ENCODE measurements around the gene PLEKHA4. TPM values are rescaled to one million over a fixed set of nuclear protein-coding genes. Genes with fewer than 3 reads are reported as not detected.
"Not testable (repeated sequence)": the region's sequence is repeated elsewhere in the genome, so short reads cannot be mapped to it uniquely, and the experiment has no call there.

Gene PLEKHA4
- total RNA-seq, 1 experiment from 2014 or later, result 14.8 TPM

DNA sequence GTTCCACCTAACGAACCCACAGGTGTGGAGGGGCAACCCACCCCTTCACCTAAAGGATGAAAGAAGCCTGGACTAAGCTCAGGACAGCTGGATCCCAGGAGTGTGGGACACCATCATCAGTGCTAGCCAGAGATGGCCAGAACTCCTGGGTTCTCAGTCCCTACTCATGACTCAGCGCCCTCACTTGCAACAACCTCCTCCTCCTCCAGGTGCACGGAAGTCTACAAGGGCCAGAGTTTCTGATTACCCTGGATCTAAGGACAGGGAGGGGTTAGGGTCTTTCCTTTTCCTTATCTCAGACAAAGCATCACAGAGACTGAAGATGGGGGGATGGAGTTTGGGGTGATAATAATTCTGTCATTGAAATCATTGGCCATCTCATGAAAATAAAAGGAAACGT lies 22.1 kb upstream of the PLEKHA4 start:
- ATAC-seq, result no peak
- Mint-ChIP-seq H3K4me3 (no peak overlapping the region), H3K9me3 (no peaks in the 10 kb centered on the region), H3K27me3 (ENCODE audit: low read depth) (peaks cover 25% of the 10 kb centered on the region), H3K4me1 (peaks cover 14% of the 10 kb centered on the region), H3K27ac (no peak overlapping the region), H3K36me3 (no peaks in the 10 kb centered on the region)
- no peak for TF ChIP-seq USF1 (CRISPR knock-in tag; IDR thresholded peaks at IDR 0.05)
- TF ChIP-seq ZNF671 (CRISPR knock-in tag; IDR thresholded peaks at IDR 0.05), result no peak
- TF ChIP-seq NR1H2 (CRISPR knock-in tag; IDR thresholded peaks at IDR 0.05), result no peak
- no peak for TF ChIP-seq ZNF317 (CRISPR knock-in tag; IDR thresholded peaks at IDR 0.05; ENCODE audit: borderline replicate concordance, low read depth)
- TF ChIP-seq TEAD1 (CRISPR knock-in tag; IDR thresholded peaks at IDR 0.05), result no peak
- TF ChIP-seq NFYB (CRISPR knock-in tag; conservative IDR thresholded peaks at IDR 0.05; ENCODE audit: low read depth), result no peak
- no peak for TF ChIP-seq ZNF512 (CRISPR knock-in tag; IDR thresholded peaks at IDR 0.05; ENCODE audit: borderline replicate concordance)
- TF ChIP-seq, protein P1, sequence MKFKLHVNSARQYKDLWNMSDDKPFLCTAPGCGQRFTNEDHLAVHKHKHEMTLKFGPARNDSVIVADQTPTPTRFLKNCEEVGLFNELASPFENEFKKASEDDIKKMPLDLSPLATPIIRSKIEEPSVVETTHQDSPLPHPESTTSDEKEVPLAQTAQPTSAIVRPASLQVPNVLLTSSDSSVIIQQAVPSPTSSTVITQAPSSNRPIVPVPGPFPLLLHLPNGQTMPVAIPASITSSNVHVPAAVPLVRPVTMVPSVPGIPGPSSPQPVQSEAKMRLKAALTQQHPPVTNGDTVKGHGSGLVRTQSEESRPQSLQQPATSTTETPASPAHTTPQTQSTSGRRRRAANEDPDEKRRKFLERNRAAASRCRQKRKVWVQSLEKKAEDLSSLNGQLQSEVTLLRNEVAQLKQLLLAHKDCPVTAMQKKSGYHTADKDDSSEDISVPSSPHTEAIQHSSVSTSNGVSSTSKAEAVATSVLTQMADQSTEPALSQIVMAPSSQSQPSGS (CRISPR knock-in tag; IDR thresholded peaks at IDR 0.05; ENCODE audit: borderline replicate concordance, low read depth), result no peak
- TF ChIP-seq, protein P2, sequence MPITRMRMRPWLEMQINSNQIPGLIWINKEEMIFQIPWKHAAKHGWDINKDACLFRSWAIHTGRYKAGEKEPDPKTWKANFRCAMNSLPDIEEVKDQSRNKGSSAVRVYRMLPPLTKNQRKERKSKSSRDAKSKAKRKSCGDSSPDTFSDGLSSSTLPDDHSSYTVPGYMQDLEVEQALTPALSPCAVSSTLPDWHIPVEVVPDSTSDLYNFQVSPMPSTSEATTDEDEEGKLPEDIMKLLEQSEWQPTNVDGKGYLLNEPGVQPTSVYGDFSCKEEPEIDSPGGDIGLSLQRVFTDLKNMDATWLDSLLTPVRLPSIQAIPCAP (CRISPR knock-in tag; IDR thresholded peaks at IDR 0.05), result no peak
- no peak for TF ChIP-seq NR3C1 (CRISPR knock-in tag; conservative IDR thresholded peaks at IDR 0.05; ENCODE audit: low read depth)
- CTCF ChIA-PET, result no interaction called here
- POLR2A ChIA-PET, result no interaction called here
- DNase-seq (ENCODE audit: low spot score), result no peak

- peaks cover 14% of the 10 kb centered on the region for H3K27me3 Mint-ChIP-seq (ENCODE audit: low read depth)
- H3K9me3 Mint-ChIP-seq; H3K4me3 Mint-ChIP-seq; H3K27ac Mint-ChIP-seq; DNase-seq (ENCODE audit: low spot score); ATAC-seq; POLR2A ChIA-PET; H3K36me3 Mint-ChIP-seq: not testable (repeated sequence)
- H3K4me1 Mint-ChIP-seq, result peaks cover 12% of the 10 kb centered on the region
- CTCF ChIA-PET, result interaction anchor here (0.6 to 0.7 kb wide), 2 partner anchors 34 to 551 kb away, joined by 3 read pairs; no protein-coding TSS in a partner anchor
Observed at GRCh38 chr19:48889496-48889895, 21.1 kb upstream of the PLEKHA4 start.

DNA sequence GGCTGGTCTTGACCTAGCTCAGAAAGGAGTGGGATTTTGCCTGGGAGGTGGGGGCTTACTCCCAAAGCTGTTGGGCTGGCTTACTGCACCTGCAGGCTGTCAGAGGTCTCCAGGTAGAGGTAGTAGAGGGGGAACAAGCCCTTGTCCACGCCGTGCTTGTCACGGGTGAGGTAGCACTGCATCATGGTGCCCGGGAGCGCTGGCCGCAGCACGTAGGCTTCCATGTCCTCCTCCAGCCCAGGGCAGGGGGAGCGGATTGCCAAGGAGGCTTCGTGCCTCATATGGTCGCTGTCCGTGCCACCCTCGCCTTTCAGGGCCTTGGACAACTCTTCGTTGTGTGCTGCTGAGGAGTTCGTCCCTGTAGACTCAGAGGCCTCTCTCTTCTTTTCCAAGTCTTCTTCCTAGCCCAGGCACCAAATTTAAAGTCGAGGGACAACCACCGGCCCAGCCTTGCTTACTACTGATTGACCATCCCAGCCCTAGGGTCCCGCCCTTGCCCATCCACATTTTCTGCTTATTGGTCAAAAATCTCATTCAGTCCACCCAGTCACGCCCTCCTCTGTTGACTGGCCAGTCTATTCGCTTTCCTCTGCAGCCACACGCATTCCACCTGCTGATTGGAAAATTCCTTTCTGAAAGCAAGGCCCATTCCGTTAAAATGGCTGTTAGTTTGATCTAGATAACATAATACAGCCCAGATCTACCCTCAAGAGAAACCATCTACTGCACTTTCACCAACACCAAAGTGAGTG lies 19.6 kb upstream of the PLEKHA4 start:
- TF ChIP-seq NFYB (CRISPR knock-in tag; conservative IDR thresholded peaks at IDR 0.05; ENCODE audit: low read depth) (peak; percentile 60), ZNF263 (CRISPR knock-in tag; IDR thresholded peaks at IDR 0.05; ENCODE audit: low read depth) (no peak)
- Mint-ChIP-seq H3K4me1 (peaks cover 12% of the 10 kb centered on the region), H3K27ac (no peak overlapping the region), H3K4me3 (no peak overlapping the region), H3K9me3 (no peaks in the 10 kb centered on the region), H3K36me3 (no peaks in the 10 kb centered on the region), H3K27me3 (ENCODE audit: low read depth) (peaks cover 10% of the 10 kb centered on the region)
- ChIA-PET CTCF (interaction anchor here (1.7 kb wide), 1 partner anchor 83 kb away, joined by 4 read pairs; no protein-coding TSS in a partner anchor), POLR2A (interaction anchor here (0.7 kb wide), 1 partner anchor 619 kb away, joined by 3 read pairs; no protein-coding TSS in a partner anchor)
- ATAC-seq (peak; percentile 84), DNase-seq (ENCODE audit: low spot score) (peak; percentile 46)

- DNase-seq (ENCODE audit: low spot score), result no peak
- Mint-ChIP-seq H3K36me3 (no peaks in the 10 kb centered on the region), H3K9me3 (no peaks in the 10 kb centered on the region), H3K27me3 (ENCODE audit: low read depth) (no peaks in the 10 kb centered on the region), H3K27ac (no peak overlapping the region), H3K4me1 (peaks cover 25% of the 10 kb centered on the region), H3K4me3 (no peak overlapping the region)
- POLR2A ChIA-PET, result no interaction called here
- CTCF ChIA-PET, result no interaction called here
- ATAC-seq, result no peak
- no peak for TF ChIP-seq NFYB (CRISPR knock-in tag; conservative IDR thresholded peaks at IDR 0.05; ENCODE audit: low read depth)
- TF ChIP-seq KAT7 (CRISPR knock-in tag; IDR thresholded peaks at IDR 0.05; ENCODE audit: borderline replicate concordance), result no peak
- no peak for TF ChIP-seq ZSCAN18 (CRISPR knock-in tag; IDR thresholded peaks at IDR 0.05)
- no peak for TF ChIP-seq ATF3 (CRISPR knock-in tag; conservative IDR thresholded peaks at IDR 0.05)
- TF ChIP-seq IRF2 (CRISPR knock-in tag; IDR thresholded peaks at IDR 0.05; ENCODE audit: borderline replicate concordance, low read depth), result no peak
- TF ChIP-seq ZNF263 (CRISPR knock-in tag; IDR thresholded peaks at IDR 0.05; ENCODE audit: low read depth), result no peak
- no peak for TF ChIP-seq ZNF423 (CRISPR knock-in tag; IDR thresholded peaks at IDR 0.05)
- TF ChIP-seq, protein P3, sequence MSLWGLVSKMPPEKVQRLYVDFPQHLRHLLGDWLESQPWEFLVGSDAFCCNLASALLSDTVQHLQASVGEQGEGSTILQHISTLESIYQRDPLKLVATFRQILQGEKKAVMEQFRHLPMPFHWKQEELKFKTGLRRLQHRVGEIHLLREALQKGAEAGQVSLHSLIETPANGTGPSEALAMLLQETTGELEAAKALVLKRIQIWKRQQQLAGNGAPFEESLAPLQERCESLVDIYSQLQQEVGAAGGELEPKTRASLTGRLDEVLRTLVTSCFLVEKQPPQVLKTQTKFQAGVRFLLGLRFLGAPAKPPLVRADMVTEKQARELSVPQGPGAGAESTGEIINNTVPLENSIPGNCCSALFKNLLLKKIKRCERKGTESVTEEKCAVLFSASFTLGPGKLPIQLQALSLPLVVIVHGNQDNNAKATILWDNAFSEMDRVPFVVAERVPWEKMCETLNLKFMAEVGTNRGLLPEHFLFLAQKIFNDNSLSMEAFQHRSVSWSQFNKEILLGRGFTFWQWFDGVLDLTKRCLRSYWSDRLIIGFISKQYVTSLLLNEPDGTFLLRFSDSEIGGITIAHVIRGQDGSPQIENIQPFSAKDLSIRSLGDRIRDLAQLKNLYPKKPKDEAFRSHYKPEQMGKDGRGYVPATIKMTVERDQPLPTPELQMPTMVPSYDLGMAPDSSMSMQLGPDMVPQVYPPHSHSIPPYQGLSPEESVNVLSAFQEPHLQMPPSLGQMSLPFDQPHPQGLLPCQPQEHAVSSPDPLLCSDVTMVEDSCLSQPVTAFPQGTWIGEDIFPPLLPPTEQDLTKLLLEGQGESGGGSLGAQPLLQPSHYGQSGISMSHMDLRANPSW (CRISPR knock-in tag; conservative IDR thresholded peaks at IDR 0.05; ENCODE audit: low read depth), result no peak
- TF ChIP-seq GABPB1 (CRISPR knock-in tag; IDR thresholded peaks at IDR 0.05), result no peak
Observed at GRCh38 chr19:48883726-48884125, 15.3 kb upstream of the PLEKHA4 start.

All from WTC11 (cell line).